Posterior cingulate gyrus (tissue), 11 donors: ENCODE data around the gene POLG2.
"Not testable (repeated sequence)": the region's sequence is repeated elsewhere in the genome, so short reads cannot be mapped to it uniquely, and the experiment has no call there.

ENCODE experiments used
- DNase-seq, 10 donors: peaks; one replicate each; pipeline versions ENCODE4 v3.0.0 to v3.0.0-alpha.2; 2020 to 2021; ENCODE audit warnings: mixed read lengths in 3 of 10
- intact Hi-C: fragments of 100-400 bp; cut with DNase I; formaldehyde crosslinking; loops from one replicate; pipeline ENCODE4 v1.15.1; 2023

Gene POLG2

DNA sequence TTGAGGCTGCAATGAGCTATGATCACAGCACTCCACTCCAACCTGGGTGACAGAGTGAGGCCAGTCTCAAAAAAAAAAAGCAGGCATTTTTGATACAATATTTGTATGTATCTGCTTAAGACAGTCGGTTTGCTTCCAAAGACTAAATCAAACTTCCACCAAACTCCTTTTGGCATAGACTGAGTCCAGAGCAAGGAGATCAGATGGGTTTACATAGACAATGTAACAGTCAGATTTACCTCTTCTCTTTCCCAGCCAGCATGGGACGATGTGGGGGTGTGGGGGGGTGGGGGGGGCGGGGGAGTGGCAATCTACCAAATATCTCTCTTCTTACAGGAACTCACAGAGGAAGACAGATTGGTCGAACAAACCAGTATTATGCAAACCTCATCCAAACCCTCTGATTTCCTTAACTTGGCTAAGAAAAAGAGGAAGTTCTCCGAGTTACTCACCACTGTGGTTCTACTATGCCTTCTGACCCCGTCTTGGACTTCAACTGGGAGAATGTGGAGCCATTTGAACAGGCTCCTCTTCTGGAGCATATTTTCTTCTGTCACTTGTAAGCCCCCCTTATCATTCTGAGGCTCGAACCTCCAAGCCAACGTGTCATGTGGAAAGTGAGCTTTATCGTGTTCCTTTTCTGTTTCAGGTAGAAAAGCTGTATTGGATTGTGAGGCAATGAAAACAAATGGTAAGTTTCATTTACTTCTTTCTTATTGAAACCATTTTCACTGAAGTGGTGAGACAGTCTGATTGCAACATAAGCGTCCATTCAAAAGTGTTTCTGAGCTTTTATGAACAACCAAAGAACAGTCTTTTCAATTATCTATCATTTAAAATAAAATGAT, 48.0 kb downstream of the POLG2 start, which contains the start of gene MILR1:
Gene MILR1, plus strand, starts transcription at position 451 of the 848 bp plus-strand sequence. Its CDS starts 54 bp downstream, at position 505.
- intact Hi-C loops = no loop called here
- DNase-seq = no peak

DNA sequence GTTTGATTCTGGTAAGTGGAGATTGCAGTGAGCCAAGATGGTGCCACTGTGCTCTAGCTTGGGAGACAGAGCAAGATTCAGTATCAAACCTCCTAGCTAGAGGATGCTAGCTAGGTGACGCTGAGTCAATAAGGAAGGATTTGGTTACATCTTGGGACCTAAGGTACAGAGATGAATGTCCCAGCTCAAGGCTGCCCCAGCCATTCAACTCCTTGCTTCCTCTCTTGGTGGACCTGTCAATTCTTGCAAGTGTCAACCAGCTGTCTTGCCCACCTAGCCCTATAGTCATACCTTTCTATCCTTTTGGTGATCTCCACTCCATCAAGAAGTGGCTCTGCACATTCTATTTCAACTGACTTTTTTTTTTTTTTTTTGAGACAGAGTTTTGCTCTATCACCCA, 49.3 kb downstream of the POLG2 start:
- DNase-seq = no peak
- intact Hi-C loops = no loop called here

- intact Hi-C loops = no loop called here
Measured at GRCh38 chr17:64443086-64443760, 53.6 kb downstream of the POLG2 start.

DNA sequence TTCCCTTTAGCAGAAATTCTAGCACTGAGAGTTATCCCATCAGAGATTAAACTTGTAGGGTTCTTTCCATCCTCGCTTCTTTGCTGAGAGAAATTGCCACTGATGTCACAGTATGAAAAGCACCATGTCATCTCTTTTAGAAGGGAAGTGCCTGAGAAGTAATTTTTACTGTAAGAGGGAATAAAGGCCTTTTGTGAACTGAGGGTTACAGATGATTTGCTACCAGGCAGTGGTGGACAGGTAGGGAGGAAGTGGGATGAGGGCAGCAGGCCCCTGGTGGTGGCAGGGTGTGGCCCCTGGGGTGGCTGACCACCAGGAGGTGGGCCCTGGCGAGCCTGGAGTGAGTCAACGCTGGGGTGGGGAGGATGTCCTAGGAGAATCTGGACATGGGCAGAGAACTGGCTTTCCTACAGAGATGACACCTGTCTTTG, 54.3 kb downstream of the POLG2 start:
- intact Hi-C loops = no loop called here
- no peak for DNase-seq

More at GRCh38 chr17:64443086-64443760, 53.6 kb downstream of the POLG2 start:
- no peak for DNase-seq

GRCh38 chr17:64441772-64442540, 54.9 kb downstream of the POLG2 start:
- peak in 2 of 10 donors; percentile 12 to 18 for DNase-seq

DNA sequence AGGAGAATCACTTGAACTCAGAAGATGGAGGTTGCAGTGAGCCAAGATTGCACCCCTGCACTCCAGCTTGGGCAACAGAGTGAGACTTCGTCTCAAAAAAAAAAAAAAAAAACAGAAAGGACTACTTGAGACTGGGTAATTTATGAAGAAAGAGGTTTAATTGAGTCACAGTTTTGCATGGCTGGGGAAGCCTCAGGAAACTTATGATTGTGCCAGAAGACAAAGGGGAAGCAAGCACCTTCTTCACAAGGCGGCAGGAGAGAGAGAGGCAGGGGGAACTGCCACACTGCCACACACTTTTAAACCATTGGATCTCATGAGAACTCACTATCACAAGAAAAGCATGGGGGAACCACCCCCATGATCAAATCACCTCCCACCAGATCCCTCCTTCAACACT, 56.9 kb downstream of the POLG2 start:
- intact Hi-C loops = no loop called here
- no peak for DNase-seq

More at GRCh38 chr17:64441772-64442540, 54.9 kb downstream of the POLG2 start:
- intact Hi-C loops = no loop called here

DNA sequence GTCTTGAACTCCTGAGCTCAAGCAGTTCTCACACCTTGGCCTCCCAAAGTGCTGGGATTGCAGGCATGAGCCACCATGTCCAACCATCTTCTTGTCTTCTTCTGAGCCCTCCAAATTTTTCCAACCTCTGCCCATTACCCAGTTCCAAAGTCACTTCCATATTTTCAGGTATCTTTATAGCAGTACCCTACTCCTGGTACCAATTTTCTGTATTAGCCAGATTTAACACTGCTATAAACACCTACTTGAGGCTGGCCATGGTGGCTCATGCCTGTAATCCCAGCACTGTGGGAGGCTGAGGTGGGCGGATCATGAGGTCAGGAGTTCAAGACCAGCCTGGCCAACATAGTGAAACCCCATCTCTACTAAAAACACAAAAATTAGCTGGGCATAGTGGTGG, 57.3 kb downstream of the POLG2 start:
- intact Hi-C loops, DNase-seq: not testable (repeated sequence)

DNA sequence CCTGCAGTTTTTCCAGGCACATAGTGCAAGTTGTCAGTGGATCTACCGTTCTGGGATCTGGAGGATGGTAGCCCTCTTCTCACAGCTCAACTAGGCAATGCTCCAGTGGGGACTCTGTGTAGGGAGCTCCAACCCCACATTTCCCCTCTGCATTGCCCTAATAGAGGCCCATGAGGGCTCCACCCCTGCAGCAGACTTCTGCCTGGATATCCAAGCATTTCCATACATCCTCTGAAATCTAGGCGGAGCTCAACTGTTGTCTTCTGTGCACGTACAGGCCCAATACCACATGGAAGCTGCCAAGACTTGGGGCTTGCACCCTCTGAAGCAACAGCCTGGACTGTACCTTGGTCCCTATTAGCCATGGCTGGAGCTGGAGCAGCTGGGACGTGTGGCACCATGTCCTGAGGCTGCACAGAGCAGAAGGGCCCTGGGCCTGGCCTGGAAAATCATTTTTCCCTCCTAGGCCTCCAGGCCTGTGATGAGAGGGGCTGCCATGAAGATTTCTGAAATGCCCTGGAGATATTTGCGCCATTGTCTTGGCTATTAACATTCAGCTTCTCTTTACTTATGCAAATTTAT, 58.8 kb downstream of the POLG2 start:
- intact Hi-C loops = no loop called here

GRCh38 chr17:64431534-64431933, 65.3 kb downstream of the POLG2 start:
- DNase-seq = no peak
- intact Hi-C loops = no loop called here

More for the DNA sequence above, 58.8 kb downstream of the POLG2 start:
- no peak for DNase-seq

- intact Hi-C loops, DNase-seq: not testable (repeated sequence)
Measured at GRCh38 chr17:64430036-64430435, 66.8 kb downstream of the POLG2 start.

DNA sequence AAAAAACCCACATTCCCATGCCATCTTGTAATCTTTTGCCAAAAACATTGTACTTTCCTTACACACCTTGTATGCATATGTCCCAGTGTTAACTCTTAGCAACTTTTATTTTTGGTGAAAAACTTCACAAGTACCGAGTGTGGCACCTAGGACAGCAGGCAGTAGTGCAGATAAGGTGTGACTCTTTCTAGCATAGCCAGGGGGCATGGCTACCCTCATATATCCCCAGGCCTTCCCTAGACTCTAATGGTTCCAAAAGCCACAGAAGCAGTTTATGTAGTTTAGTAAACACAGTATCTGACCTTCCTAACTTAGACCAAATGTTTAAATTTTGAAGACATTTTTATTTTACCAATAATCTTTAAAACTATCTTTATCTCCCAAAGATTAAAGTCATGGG, 68.4 kb downstream of the POLG2 start:
- intact Hi-C loops = no loop called here
- DNase-seq = no peak
